ENCODE measurements around the gene UHRF2. TPM values are rescaled to one million over a fixed set of nuclear protein-coding genes. Genes with fewer than 3 reads are reported as not detected.

UHRF2 gene
- total RNA-seq, 1 experiment from 2014 or later: 40.6 TPM

- DNase-seq (ENCODE audit: low read depth, low spot score) (no peak), ATAC-seq (peak; percentile 46; the same call in 1 of the 2 replicates)
- Histone ChIP-seq H3K4me1 (ENCODE audit: control insufficient read depth in 1 of 2, insufficient read depth in 2 of 2, low read length in 2 of 2) (no peaks in the 10 kb centered on the region), H3K27me3 (ENCODE audit: insufficient read depth, low read length) (no peaks in the 10 kb centered on the region), H3K9ac (ENCODE audit: low read length) (no peak overlapping the region), H2AFZ (ENCODE audit: low read depth, low read length, poor library complexity, severe bottlenecking) (no peak overlapping the region), H4K20me1 (ENCODE audit: insufficient read depth) (no peaks in the 10 kb centered on the region), H3K36me3 (ENCODE audit: control insufficient read depth in 1 of 2, insufficient read depth in 2 of 2, low read length in 2 of 2) (peaks cover 4 to 7% of the 10 kb centered on the region in 2 experiments; a peak in 2 of 4 replicates), H3K4me2 (ENCODE audit: low read length) (no peak overlapping the region), H3K4me3 (replicated peaks in 1 of 2; ENCODE audit: low read depth in 1 of 2, low read length in 2 of 2) (no peak overlapping the region), H3K27ac (ENCODE audit: low read depth, low read length) (no peak overlapping the region), H3K9me2 (ENCODE audit: insufficient read depth) (no peaks in the 10 kb centered on the region), H3K9me3 (ENCODE audit: control insufficient read depth in 1 of 2, insufficient read depth in 1 of 2, low read depth in 1 of 2, low read length in 2 of 2) (no peaks in the 10 kb centered on the region), H3K79me2 (ENCODE audit: insufficient read depth, low read length) (peaks cover 15% of the 10 kb centered on the region)
- RAD21 ChIA-PET (ENCODE audit: low non-redundant PET in 1 of 2, low total read pairs in 2 of 2, uncharacterized antibody in 2 of 2, unreplicated experiment in 2 of 2): no interaction called here
- CTCF ChIA-PET: interaction anchor here (0.6 to 1.2 kb wide), 2 partner anchors 17 to 324 kb away, joined by 3 to 7 read pairs; no protein-coding TSS in a partner anchor
- intact Hi-C loops (cut with micrococcal nuclease): no loop called here
- POLR2A ChIA-PET: interaction anchor here (0.9 kb wide), 1 partner anchor 17 kb away, joined by 4 read pairs; no protein-coding TSS in a partner anchor
- no peak for TF ChIP-seq ZNF274 (IDR thresholded peaks at IDR 0.05; ENCODE audit: low read depth, low read length)
- TF ChIP-seq, protein P1, sequence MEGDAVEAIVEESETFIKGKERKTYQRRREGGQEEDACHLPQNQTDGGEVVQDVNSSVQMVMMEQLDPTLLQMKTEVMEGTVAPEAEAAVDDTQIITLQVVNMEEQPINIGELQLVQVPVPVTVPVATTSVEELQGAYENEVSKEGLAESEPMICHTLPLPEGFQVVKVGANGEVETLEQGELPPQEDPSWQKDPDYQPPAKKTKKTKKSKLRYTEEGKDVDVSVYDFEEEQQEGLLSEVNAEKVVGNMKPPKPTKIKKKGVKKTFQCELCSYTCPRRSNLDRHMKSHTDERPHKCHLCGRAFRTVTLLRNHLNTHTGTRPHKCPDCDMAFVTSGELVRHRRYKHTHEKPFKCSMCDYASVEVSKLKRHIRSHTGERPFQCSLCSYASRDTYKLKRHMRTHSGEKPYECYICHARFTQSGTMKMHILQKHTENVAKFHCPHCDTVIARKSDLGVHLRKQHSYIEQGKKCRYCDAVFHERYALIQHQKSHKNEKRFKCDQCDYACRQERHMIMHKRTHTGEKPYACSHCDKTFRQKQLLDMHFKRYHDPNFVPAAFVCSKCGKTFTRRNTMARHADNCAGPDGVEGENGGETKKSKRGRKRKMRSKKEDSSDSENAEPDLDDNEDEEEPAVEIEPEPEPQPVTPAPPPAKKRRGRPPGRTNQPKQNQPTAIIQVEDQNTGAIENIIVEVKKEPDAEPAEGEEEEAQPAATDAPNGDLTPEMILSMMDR (IDR thresholded peaks at IDR 0.05 in 2 of 3, conservative IDR thresholded peaks at IDR 0.05 in 1 of 3; ENCODE audit: borderline replicate concordance in 1 of 3, insufficient read depth in 1 of 3, low read depth in 2 of 3, low read length in 2 of 3): 0 out of 6 replicates have a peak, but pooled peaks of 2 of the 3 experiments have one; percentile 13 to 14
- BruUV-seq (replicated peaks): no TSS peak
Measured at GRCh38 chr9:6488395-6488794, 75.4 kb downstream of the UHRF2 start.

GRCh38 chr9:6489099-6489498, 76.1 kb downstream of the UHRF2 start:
- TF ChIP-seq RAD21 (IDR thresholded peaks at IDR 0.05; ENCODE audit: low read depth) (no peak), YY1 (IDR thresholded peaks at IDR 0.05; ENCODE audit: extremely low read depth, insufficient replicate concordance, low read depth, low read length) (no peak), TCF7L2 (IDR thresholded peaks at IDR 0.05; ENCODE audit: borderline replicate concordance, extremely low read depth, insufficient read depth, insufficient read length) (no peak), SP1 (IDR thresholded peaks at IDR 0.05; ENCODE audit: low read depth) (no peak), ELF1 (IDR thresholded peaks at IDR 0.05; ENCODE audit: borderline replicate concordance, low read depth) (no peak), FOSL1 (IDR thresholded peaks at IDR 0.05; ENCODE audit: low read depth) (no peak)
- TF ChIP-seq, protein P2, sequence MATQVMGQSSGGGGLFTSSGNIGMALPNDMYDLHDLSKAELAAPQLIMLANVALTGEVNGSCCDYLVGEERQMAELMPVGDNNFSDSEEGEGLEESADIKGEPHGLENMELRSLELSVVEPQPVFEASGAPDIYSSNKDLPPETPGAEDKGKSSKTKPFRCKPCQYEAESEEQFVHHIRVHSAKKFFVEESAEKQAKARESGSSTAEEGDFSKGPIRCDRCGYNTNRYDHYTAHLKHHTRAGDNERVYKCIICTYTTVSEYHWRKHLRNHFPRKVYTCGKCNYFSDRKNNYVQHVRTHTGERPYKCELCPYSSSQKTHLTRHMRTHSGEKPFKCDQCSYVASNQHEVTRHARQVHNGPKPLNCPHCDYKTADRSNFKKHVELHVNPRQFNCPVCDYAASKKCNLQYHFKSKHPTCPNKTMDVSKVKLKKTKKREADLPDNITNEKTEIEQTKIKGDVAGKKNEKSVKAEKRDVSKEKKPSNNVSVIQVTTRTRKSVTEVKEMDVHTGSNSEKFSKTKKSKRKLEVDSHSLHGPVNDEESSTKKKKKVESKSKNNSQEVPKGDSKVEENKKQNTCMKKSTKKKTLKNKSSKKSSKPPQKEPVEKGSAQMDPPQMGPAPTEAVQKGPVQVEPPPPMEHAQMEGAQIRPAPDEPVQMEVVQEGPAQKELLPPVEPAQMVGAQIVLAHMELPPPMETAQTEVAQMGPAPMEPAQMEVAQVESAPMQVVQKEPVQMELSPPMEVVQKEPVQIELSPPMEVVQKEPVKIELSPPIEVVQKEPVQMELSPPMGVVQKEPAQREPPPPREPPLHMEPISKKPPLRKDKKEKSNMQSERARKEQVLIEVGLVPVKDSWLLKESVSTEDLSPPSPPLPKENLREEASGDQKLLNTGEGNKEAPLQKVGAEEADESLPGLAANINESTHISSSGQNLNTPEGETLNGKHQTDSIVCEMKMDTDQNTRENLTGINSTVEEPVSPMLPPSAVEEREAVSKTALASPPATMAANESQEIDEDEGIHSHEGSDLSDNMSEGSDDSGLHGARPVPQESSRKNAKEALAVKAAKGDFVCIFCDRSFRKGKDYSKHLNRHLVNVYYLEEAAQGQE (IDR thresholded peaks at IDR 0.05; ENCODE audit: low read depth): no peak
- TF ChIP-seq, protein P1 (IDR thresholded peaks at IDR 0.05 in 2 of 3, conservative IDR thresholded peaks at IDR 0.05 in 1 of 3; ENCODE audit: borderline replicate concordance in 1 of 3, insufficient read depth in 1 of 3, low read depth in 2 of 3, low read length in 2 of 3): no peak
- TF ChIP-seq, protein P3, sequence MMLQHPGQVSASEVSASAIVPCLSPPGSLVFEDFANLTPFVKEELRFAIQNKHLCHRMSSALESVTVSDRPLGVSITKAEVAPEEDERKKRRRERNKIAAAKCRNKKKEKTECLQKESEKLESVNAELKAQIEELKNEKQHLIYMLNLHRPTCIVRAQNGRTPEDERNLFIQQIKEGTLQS (IDR thresholded peaks at IDR 0.05): no peak
- Histone ChIP-seq H3K9me3 (ENCODE audit: control insufficient read depth in 1 of 2, insufficient read depth in 1 of 2, low read depth in 1 of 2, low read length in 2 of 2) (no peaks in the 10 kb centered on the region), H3K4me1 (ENCODE audit: control insufficient read depth in 1 of 2, insufficient read depth in 2 of 2, low read length in 2 of 2) (no peaks in the 10 kb centered on the region), H3K9me2 (ENCODE audit: insufficient read depth) (no peaks in the 10 kb centered on the region), H3K79me2 (ENCODE audit: insufficient read depth, low read length) (peaks cover 15% of the 10 kb centered on the region), H3K36me3 (ENCODE audit: control insufficient read depth in 1 of 2, insufficient read depth in 2 of 2, low read length in 2 of 2) (peaks cover 4 to 7% of the 10 kb centered on the region in 2 experiments; a peak in 2 of 4 replicates), H3K4me3 (replicated peaks in 1 of 2; ENCODE audit: low read depth in 1 of 2, low read length in 2 of 2) (no peak overlapping the region), H2AFZ (ENCODE audit: low read depth, low read length, poor library complexity, severe bottlenecking) (no peak overlapping the region), H3K27me3 (ENCODE audit: insufficient read depth, low read length) (no peaks in the 10 kb centered on the region), H3K9ac (ENCODE audit: low read length) (no peak overlapping the region), H4K20me1 (ENCODE audit: insufficient read depth) (no peaks in the 10 kb centered on the region), H3K27ac (ENCODE audit: low read depth, low read length) (no peak overlapping the region), H3K4me2 (ENCODE audit: low read length) (no peak overlapping the region)
- CTCF ChIA-PET: interaction anchor here (1.2 kb wide), 1 partner anchor 18 kb away, joined by 7 read pairs; no protein-coding TSS in a partner anchor
- intact Hi-C loops (cut with micrococcal nuclease): no loop called here
- ATAC-seq (no peak), DNase-seq (ENCODE audit: low read depth, low spot score) (no peak)
- RAD21 ChIA-PET (ENCODE audit: low non-redundant PET in 1 of 2, low total read pairs in 2 of 2, uncharacterized antibody in 2 of 2, unreplicated experiment in 2 of 2): no interaction called here
- no TSS peak for BruUV-seq (replicated peaks)
- POLR2A ChIA-PET: no interaction called here
